Glomerular visceral epithelial cell (primary cell): ENCODE data around the gene TBC1D32.
"Not testable (repeated sequence)": the region's sequence is repeated elsewhere in the genome, so short reads cannot be mapped to it uniquely, and the experiment has no call there.

ENCODE experiments used
- DNase-seq: peaks from one replicate; pipeline ENCODE4 v3.0.0-alpha.2; 2016; ENCODE audit errors: extremely low spot score

TBC1D32 gene

GRCh38 chr6:121334299-121335086, at the start of gene TBC1D32:
Gene TBC1D32 (minus strand): TSS chr6:121334480. CDS start chr6:121334430, 50 bp downstream.
- peak; percentile 91 for DNase-seq

- DNase-seq = no peak
Measured at GRCh38 chr6:121383478-121383877, 49.2 kb upstream of the TBC1D32 start.

- no peak for DNase-seq
Measured at GRCh38 chr6:121382467-121383121, 48.3 kb upstream of the TBC1D32 start.

GRCh38 chr6:121376411-121376810, 42.1 kb upstream of the TBC1D32 start:
- no peak for DNase-seq

GRCh38 chr6:121374219-121374618, 39.9 kb upstream of the TBC1D32 start:
- not testable (repeated sequence) for DNase-seq

GRCh38 chr6:121365536-121366521, 31.5 kb upstream of the TBC1D32 start:
- DNase-seq = no peak

GRCh38 chr6:121356575-121356974, 22.3 kb upstream of the TBC1D32 start:
- no peak for DNase-seq

- DNase-seq = no peak
Measured at GRCh38 chr6:121354764-121355163, 20.5 kb upstream of the TBC1D32 start.

- DNase-seq = no peak
Measured at GRCh38 chr6:121352941-121353340, 18.7 kb upstream of the TBC1D32 start.

GRCh38 chr6:121351916-121352315, 17.6 kb upstream of the TBC1D32 start:
- DNase-seq = no peak

- no peak for DNase-seq
Measured at GRCh38 chr6:121349596-121349995, 15.3 kb upstream of the TBC1D32 start.

- DNase-seq = no peak
Measured at GRCh38 chr6:121347484-121347883, 13.2 kb upstream of the TBC1D32 start.

GRCh38 chr6:121344539-121344938, 10.3 kb upstream of the TBC1D32 start:
- no peak for DNase-seq

- no peak for DNase-seq
Measured at GRCh38 chr6:121339639-121340226, 5.5 kb upstream of the TBC1D32 start.

- no peak for DNase-seq
Measured at GRCh38 chr6:121338956-121339355, 4.7 kb upstream of the TBC1D32 start.

GRCh38 chr6:121338366-121338765, 4.1 kb upstream of the TBC1D32 start:
- DNase-seq = no peak

GRCh38 chr6:121335087-121336008, 1.1 kb upstream of the TBC1D32 start:
- no peak for DNase-seq

GRCh38 chr6:121333694-121334093, 586 bp downstream of the TBC1D32 start:
- DNase-seq = not testable (repeated sequence)

- DNase-seq = no peak
Measured at GRCh38 chr6:121333196-121333595, 1.1 kb downstream of the TBC1D32 start.

GRCh38 chr6:121330516-121330915, 3.8 kb downstream of the TBC1D32 start:
- DNase-seq = no peak

- DNase-seq = no peak
Measured at GRCh38 chr6:121321282-121321681, 13.0 kb downstream of the TBC1D32 start.
